NCI-H146 treated with DMSO at 0.1 percent for 48 hours (cell line): ENCODE results near the gene DCXR.

Source experiments
- DNase-seq: peaks from one replicate; lab custom pipeline; 2025; ENCODE audit not compliant: unreplicated experiment; lab: John Stamatoyannopoulos, UW

The DCXR gene

DNA sequence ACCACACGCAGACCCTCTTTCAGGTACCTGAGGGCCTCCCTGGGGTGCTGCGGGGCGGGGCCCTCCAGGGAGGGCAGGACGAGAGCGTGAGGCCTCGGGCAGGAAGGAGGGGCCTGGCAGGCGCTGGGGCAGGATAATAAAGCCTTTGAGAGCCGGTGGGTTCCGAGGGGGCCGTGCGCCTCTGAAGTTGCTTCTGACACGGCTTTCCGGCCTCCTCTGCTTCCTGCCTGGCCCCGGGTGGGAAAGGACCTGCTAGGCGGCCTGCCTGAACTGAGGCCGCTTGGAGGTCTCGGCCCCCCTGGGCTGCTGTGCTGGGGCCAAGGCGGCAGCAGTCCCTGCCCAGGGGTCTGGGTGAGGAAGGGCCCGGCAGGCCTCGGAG lies 25.2 kb downstream of the DCXR start:
- DNase-seq, result no peak

DNA sequence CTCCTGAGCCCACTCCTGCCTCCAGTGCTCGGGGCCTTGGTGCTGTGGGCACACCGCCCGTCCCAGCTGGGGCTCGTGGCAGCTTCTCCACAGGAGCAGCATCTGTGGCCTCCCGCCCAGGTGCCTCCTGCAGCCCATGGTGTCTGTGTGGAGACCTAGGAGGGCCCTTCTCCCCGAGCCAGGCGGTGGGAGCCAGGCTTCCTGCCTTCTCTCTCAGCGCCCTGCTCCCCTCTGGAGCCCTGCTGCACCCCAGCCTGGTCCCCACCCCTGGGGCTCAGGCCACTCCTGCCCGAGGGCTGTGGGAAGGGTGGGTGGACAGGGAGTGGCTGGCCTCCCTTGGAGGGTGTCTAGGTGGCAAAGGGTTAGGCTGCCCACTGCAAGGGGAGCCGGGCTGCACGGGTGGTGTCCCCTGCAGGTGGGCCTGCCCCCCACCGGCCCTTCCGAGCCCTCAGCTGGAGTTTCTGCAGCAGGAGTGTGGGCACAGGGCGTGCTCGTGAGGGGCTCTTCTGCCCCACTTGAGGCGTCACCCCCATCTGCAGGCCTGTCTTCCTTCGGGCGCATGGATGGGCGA lies 25.8 kb downstream of the DCXR start:
- no peak for DNase-seq

DNA sequence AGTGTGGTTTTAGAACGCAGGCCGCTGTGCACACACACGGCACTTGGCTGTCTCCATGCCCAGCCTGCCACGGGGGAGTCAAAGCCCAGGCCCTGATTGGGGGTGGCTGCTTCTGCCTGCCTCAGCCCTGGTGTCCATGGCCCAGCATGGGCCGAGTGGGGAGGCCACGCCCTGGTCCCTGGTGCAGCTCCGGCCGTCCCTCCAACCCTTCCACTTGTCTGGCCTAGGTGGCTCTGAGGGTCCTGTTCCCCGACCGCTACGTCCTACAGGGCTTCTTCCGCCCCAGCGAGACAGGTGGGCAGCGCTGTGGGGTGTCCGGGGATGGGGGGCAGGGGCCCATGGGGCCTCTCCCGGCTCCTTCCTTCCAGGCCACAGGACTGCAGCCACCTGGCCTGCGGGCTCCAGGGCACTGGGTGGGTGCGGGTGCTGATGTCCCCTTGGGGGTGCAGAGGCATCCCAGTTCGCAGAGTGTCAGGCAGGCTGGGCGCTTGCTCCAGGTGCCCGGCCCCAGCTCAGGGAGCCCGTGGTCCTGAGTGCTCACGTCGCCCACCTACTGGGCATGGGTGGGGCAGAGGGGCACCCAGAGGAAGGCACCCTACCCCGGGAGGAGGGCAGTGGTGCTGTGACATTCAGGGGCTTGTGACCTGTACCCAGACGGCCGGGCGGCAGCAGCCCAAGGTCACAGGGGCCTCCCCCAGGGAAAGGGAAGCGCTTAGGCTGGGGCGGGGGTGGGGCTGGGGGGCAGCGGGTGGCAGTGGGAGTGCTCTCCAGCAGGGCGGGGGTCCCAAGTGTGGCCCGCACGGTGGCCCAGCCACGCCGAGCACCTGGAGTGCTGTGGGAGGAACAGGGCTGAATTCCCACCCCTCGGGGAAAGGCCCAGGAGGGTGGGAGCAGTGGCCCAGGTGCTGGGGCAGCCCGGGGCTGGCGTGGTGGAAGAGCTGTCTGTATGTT lies 26.6 kb downstream of the DCXR start:
- DNase-seq, result no peak

DNA sequence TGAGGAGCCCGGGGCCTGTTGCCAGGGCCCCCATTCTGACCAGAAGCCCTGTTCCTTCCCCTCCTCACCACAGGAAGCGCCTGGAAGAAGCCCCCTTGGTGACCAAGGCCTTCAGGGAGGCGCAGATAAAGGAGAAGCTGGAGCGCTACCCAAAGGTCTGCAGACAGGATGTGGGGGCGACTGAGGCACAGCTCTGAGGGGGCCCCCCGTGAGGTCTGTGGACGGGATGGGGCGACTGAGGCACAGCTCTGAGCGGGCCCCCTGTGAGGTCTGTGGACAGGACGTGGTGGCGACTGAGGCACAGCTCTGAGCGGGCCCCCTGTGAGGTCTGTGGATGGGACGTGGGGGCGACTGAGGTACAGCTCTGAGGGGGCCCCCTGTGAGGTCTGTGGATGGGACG lies 28.1 kb downstream of the DCXR start:
- DNase-seq, result no peak

DNA sequence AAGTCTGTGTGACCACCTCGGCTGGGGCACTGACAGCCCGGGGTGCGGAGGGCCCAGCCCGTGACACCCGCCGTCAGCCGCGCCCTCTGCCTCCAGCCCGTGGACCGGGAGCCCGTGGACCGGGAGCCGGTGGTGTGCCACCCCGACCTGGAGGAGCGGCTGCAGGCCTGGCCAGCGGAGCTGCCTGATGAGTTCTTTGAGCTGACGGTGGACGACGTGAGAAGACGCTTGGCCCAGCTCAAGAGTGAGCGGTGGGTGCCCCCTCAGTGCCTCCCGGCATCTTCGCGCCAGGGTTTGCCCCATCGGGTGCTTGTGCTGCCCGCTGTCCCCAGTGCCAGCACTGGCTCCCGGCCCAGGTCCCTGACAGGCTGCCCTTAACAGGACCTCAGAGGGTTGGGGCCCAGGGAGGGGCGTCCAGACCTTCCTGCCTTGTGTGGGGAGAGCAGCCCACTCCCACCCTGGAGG lies 28.5 kb downstream of the DCXR start:
- DNase-seq, result no peak

DNA sequence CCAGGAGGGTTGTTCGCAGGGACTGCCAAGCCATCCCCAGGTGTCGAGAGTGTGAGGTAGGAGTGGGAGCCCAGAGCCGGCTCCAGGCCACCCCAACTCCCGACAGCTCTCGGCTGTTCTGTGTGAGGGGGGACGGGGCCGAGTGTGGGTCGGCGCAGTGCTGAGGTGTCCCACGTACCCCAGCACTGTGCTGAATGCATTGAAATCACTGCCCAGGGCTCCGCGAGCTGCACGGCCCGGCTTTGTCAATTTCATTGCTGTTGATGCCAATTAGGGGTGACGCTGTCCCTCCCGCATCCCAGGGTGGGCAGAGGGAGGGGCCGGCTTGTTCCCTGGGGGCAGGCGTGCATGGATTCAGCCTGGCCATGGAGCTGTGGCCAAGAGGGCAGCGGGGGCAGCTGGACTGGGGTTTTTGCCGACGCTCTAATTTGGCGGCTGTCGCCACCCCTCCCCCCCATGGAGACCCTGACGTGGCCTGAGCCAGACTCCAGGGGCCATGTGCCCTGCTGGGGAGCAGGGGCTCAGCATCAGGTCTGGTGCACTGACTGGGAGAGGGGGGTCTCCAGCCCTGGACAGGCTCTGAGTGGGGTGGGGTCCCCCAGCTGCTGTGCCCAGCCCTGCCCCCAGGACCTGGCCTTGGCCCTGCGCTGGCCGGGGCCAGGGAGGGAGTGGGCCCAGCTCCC lies 29.1 kb downstream of the DCXR start:
- DNase-seq, result no peak

DNA sequence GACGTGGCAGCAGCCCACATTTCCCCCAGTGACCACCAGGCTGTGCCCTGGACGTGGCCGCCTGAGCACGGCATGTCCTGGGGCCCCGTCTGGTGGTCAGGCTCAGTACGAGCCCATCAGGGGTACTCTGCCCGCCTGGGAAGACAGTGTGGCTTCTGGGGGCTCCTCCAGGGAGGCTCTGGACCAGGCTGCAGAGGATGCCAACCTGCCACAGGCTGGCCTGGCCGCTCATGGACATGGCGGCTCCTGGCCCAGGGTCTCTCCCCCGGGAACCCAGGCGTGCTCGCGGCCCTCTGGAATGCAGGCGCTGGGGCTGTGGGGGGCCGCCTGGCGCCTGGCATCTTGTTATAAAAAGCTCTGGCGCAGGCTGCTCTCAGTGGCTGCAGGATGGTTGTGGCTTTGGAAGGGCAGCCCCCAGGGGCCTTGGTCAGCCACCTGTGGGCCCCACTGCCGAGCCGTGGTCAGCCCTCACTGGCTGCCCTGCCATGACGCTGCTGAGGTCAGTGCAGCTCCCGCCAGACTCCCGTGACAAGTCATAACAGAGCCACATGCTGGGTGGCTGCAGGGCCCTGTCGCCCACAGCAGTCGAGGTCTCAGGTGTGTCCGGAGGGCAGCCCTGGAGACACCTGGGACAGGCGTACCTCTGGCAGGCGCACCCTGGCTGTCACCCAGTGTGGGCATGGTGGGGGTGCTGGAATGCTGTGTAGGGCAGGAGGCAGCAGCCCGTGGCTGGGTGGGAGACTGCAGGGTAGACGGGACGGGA lies 29.8 kb downstream of the DCXR start:
- no peak for DNase-seq

DNA sequence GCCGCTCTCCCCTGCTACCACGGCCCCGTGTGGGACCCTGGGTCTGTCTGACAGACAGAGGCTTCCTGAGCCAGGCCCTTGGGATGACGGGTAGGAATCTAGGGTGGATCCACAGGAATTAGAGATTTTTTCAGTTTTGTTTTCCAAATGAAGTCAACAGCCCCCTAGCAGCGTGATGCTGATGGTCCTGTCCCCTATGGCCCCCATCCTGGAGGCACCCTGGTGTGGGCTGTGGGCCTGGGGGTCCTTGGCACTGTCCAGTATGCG lies 30.3 kb downstream of the DCXR start:
- DNase-seq, result no peak

DNA sequence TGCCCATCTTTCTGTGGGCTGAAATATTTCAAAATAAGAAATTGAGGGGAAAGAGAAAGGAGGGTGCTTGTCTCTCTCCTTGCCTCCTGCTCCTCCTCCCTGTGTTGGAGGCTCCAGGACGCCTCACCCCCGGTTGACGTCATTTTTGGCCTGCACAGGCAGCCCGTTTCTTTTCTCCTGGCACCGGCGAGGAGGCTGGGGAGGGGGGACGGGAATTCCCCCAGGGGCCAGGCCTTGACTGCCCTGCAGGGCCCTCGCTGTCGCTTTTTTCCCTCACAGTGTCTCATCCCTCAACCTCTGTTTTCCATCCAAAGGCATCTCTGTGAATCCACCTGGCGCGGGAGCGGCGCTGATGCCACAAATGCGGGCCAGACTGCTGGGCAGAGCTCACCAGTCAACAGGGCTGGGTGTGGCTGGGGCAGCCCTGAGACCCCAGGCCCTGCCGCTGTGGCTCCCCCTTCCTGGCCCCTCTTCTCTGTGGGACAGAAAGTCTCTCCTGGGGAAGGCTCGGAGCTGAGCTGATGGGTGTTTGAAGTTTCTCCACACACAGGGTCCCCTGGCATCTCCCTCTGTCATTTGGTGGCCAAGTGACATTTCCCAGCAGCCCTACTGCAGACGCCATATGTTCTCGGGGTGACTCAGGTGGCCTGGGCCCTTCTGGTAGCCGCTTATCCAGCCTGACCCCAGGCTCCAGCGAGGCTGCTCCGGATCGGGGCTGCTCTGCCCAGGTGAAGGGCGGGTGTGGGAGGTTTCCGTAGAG lies 30.8 kb downstream of the DCXR start:
- DNase-seq, result no peak

DNA sequence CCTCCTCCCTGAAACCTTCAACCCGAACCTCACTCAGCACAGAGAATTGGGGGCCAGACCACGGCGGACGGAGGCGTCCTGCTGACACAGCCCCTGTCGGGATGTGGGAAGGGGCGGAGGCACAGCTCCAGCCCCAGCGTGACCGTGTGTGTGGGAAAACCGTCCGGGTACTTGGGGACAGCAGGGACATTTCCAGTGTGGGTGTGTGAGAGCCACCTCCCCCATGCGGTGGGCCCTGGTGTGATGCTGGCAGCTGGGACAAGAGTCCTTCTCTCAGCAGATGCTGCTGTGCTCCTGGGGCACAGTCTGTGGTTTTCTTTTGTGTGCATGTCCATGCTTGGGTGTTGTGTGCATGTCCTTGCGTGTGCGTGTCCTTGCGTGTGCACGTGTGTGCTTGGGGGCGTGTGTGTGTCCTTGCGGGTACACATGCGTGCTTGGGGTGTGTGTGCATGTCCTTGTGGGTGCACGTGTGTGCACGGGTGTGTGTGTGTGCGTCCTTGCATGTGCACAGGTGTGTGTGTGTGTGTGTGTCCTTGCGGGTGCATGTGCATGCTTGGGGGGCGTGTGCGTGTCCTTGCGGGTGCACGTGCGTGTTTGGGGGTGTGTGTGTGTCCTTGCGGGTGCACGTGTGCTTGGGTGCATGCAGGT lies 31.7 kb downstream of the DCXR start:
- no peak for DNase-seq

DNA sequence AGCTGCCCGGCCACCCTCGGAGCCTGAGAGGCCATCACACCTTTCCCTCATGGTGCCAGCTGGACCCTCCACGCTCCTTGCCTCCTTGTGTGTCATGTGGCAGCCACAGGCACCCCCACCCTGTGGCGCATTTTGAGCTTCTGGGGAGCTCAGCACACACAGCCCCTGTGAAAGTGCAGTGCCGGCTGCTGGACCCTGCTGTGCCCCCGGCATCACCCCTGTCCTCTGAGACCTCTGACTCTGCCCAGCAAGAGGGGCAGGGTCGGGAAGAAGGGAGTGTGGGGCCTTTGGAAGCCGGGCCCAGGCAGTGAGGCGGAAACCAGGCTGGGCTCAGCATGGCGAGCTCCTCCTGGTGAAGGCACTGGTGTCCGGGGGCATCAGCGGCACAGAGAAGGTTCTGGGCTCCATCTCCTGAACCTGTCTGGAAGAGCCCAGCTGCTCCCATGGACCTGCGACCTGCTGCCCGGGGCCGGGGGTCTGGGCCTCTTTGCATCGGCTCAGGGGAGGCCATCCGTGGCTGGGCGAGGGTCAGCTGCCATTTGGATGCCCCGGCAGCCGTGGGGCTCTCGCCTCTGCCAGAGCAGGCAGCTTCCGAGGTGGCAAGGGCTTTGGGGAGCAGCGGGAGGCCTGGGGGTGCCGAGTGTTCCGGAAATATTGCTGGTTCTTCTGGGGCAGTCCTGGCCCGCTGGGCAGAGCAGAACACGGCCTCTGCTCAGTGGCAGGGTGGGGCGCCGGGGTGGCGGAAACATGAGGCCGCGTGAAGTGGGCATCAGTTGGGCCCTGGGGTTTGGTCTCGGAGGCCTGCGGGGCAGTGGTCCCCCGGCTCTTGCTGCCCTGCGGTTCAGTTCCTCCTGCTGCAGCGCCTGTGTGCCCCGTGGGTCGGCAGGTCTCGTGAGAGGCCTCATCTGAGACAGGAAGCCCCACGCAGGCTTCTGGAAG lies 32.7 kb downstream of the DCXR start:
- DNase-seq, result no peak

DNA sequence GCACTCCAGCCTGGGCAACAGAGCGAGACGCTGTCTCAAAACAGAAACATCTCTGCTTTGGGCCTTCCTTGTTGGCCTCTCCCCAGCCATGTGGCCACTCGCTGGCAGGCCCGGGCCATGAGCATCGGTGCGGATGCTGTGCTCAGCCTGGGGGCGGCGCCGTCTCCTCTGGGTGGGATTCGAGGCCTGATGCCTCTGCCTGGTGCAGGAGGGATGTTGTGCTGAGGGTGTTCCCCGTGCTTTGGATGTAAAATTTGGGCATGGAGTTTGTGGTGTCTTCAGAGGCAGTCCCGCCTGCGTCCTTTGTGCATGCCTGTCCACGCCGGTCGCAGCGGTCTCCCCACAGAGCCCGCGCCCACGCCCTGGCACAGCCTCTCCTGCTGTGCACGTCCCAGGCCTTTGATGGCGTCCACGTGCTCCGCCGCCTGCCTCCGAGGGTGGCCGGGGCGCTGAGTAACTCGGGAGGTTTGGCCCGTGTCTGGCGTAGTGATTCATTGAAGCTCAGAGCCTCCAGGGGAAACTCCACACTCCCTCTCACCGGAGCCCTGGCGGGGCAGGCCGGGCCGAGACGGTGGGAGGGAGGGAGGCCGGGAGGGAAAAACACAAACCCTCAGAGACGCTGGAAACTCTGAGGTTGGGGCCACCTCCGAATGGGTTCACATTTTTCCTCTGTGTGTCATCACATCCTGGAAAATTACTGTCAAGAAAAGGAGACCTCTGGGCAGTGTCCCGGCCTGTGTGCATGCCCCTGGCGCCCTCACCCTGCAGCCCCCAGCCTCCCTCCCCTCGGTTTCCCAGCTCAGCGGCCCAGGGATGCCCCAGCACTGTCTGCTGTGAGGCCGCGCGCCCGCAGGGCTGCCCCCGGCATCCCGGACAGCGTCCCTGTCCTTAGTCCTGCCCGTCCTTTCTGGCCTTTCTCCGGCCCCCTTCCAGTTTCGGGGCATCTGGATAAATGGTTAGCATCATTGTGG lies 33.8 kb downstream of the DCXR start:
- DNase-seq, result no peak

DNA sequence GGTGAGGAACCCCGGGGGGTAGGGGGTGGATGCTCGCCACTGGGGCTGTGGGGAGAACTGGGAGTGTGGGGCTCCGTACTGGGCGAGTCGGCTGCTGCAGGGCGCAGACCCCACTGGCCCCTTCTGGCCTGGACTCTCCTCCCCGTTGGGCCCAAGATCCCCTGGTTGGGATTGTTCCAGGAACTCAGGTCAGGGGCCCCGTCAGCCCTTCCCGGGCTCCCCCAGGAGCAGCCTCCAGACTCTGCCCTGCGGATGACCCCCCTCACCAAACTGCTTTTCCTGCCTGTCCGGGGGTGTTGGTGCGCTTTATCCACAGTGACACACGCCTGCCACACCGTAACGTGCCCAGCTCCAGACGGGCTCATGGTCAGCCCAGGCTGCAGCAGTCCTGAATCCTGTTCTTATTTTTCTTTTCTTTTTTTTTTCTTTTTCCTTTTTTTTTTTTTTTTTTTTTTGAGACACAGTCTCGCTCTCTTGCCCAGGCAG lies 35.9 kb downstream of the DCXR start:
- no peak for DNase-seq

DNA sequence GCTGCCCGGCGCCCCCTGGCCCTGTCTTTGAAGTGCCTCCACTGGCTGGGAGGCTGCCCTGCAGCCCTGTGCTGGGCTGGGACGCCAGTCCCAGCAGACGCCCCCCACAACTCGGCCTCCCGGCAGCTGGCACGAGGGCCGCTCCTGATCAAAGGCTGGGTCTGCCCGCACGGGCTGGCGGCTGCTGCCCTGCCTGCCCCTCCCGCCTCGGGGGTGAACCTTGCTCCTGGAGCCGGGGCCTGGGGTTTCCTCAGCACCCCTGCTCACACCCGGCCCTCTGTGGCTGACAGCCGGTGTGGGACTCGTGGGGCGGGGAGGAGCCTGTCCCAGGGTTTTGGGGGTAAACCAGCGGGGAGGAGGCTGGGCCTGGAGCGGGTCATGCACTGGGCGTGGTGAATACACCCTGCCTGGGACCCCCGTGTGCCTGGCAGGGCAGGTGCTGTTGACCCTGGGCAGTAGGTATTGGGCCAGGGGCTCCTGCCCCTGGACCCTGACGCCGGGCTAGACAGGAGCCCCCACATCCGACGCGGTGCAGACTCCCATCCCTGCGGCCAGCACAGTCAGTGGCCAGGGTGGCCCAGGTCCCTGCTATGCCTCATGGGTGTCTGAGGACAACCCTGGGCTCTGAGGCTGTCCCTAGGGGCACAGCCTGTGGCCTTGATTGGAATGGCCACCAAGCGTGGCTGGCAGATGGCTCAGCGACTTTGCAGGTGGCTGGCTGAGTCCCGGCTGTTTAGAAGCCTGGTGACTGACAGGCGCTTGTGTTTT lies 36.5 kb downstream of the DCXR start:
- DNase-seq, result no peak

DNA sequence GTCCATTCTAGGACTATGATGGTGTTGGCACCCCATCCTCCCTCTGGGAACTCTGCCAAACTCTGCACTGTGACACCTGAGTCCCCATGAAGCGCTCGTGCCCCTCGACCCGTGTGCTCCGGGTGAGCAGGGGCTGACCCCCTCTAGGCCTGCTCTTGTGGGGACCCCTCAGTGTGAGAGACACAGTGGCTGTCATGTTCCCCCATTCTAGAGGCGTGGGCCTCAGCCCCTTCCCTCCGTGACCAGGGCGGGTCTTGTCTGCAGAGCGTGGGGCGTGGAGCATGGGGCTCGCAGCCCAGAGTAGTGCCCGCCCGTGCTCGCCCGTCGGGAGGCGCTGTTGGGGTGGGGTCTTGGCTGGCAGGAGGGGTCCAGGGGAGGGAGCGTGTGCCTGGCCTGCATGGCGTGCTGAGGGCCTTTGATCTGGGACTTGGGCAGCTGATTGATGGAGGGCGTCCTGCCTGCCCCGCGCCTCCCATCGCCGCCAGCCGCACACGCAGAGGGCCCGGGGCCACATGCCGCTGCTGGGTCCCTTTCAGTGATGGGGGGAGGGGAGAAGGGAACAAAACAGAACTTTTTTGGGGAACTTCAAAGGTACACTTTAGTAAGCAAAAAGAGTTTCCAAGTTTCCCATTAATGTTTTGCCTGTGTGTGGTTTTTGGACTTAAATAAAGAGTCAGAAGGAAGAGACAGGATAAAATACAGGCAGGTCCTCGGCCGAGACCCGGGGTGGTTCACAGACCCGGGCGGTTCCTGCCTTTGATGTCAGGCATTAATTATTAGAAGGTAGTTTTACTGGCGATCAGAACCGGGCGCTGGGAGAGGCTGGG lies 37.3 kb downstream of the DCXR start:
- DNase-seq, result no peak

DNA sequence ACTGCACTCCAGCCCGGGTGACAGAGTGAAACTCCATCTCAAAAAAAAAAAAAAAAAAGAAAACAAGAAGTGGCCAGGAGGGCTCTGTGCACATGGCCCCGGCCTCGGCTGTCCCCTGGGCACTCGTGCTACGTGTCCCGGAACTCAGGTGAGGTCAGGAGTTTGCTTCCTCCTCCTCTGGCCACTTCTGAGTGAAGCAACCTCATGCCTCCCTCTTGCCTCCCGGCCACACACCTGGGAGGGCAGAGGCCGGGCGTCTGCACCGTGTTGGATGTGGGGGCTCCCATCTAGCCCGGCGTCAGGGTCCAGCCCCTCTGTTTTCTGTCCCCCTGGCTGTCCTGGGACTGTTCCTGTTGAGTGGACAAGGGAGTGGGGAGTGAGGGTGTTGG lies 37.9 kb downstream of the DCXR start:
- no peak for DNase-seq
